GM19023 (cell line): ENCODE measurements around the gene FHIT.

Source experiments
- ATAC-seq: cut with Tn5 transposase; IDR thresholded peaks from one replicate; pipeline ENCODE4 v1.9.1; 2021; ENCODE audit warnings: mild to moderate bottlenecking, moderate library complexity; ENCODE audit not compliant: unreplicated experiment

Gene FHIT

GRCh38 chr3:60263191-60263590 is 988.1 kb downstream of the FHIT start:
- ATAC-seq = no peak

GRCh38 chr3:60262546-60262945 is 988.7 kb downstream of the FHIT start:
- no peak for ATAC-seq

DNA sequence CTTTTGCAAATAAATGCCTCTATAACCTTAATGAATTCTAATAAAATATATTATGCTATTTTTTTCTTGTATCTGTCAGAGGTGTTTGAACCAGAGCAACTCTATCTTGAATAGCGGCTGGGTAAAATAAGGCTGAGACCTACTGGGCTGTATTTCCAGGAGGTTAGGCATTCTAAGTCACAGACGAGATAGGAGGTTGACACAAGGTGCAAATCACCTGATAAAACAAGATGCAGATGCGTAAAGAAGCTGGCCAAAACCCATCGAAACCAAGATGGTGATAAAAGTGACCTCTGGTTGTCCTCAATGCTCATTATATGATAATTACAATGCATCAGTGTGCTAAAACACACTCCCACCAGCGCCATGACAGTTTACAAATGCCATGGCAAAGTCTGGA is 990.7 kb downstream of the FHIT start:
- no peak for ATAC-seq

DNA sequence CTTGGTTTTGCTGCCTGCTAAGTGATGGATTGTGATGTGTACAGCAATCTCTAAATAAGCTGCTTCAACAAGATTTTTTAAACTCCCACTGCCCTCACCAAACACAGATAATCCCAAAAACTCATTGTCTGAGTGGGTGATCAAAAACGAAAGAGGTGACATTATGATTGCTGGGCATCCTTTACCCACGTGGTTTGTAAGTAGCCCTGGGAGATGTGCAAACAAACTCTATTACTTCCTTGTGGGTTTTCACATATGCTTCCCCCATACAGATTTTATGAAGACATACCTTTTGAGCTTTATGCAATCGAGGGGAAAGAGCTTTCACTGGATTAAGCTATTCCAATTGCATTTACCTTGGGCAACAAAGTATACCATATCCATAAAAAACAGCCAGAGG is 1000.4 kb downstream of the FHIT start:
- no peak for ATAC-seq

DNA sequence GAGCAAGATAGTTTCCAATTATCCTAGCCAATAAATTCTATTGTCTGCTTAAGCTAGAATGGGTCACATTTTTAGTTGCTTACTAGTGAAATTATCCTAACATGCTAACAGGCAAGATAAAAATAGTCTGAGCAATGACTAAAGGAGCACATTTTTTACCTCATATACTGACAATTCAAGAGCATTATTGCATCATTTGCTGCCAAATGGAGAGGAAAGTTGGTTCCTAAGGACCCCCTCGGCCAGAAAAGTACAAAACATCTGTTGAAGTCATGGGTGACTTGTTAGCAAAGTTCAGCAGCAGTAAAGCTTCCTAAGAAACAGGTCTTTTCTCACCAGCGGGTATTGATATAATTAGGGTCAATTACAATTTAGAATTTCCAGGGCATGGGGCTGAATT is 1001.0 kb downstream of the FHIT start:
- no peak for ATAC-seq

DNA sequence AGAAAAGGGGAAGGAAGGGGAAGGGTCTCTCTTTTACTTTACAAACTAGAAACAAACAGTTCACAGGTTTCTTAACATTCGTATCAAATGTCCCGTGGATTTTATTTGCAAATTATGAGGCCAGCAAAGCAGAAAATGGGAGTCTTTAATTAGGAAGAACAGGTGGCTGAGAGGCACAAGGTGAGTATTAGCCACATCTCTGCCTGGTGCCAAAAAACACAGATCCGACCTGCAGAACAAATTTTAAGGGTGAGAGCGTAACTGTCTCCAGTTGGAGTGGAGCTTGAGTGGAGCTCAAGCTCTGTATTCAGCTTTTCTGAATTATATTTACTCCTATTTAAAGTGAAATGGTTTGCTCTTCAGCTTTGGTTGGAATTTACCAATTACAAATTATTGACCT is 1004.9 kb downstream of the FHIT start:
- ATAC-seq = no peak

- ATAC-seq = no peak
Measured at GRCh38 chr3:60243456-60243855, 1007.8 kb downstream of the FHIT start.

GRCh38 chr3:60240492-60240891 is 1010.8 kb downstream of the FHIT start:
- no peak for ATAC-seq

DNA sequence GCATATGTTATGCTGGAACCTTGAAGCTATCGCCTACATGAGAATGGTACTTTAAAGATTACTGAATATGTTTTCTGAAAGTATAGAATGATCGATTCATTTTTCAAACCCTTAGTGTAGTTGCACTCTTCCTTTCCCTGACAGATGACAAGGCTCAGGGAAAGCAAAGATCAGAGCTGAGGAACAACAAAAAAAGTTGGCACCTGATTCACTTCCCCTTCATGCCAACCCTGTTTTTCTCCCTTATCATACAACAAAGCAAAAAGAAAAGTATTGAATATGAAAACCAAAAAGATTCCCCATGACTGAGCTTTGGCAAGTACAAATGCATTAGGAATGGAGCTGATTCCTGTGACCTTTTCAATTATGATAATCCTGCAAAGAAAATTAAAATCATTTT is 1012.7 kb downstream of the FHIT start:
- no peak for ATAC-seq

DNA sequence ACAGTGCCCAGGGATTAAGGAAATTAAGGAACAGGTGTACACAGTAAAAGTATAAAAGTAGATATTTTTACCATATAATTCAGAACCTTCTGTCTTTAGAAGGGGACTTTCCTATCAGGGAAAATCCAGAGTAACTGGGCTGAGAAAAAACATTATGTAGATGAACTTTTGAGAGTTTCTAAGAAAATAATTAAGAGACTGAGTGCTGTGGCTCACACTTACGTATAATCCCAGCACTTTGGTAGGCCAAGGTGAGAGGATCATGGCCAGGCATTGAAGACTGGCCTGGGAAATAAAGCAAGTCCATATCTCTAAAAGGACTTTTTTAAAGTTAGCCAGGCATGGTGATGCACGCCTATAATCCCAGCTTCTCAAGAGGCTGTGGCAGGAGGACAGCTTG is 1021.8 kb downstream of the FHIT start:
- no peak for ATAC-seq

- ATAC-seq = no peak
Measured at GRCh38 chr3:60228823-60229222, 1022.4 kb downstream of the FHIT start.

GRCh38 chr3:60226912-60227311 is 1024.3 kb downstream of the FHIT start:
- no peak for ATAC-seq

GRCh38 chr3:60225848-60226247 is 1025.4 kb downstream of the FHIT start:
- no peak for ATAC-seq

DNA sequence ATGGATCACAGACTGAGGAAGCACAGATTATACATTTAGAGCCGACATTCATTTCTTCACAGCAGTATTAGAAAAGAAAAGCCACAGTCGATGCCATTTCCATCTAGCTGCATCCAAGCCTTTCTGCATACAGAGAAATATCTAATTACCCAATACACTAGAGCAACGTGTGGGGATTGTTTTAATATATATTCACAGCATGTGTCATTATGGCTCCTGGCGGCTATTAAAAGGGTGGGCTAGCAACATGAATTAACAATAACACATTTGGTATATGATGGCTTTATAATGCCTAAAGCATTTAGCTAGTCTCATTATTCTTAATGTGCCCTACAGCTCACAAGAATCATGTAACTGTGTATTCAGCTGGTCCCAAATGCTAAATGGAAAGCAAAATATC is 1030.5 kb downstream of the FHIT start:
- no peak for ATAC-seq

DNA sequence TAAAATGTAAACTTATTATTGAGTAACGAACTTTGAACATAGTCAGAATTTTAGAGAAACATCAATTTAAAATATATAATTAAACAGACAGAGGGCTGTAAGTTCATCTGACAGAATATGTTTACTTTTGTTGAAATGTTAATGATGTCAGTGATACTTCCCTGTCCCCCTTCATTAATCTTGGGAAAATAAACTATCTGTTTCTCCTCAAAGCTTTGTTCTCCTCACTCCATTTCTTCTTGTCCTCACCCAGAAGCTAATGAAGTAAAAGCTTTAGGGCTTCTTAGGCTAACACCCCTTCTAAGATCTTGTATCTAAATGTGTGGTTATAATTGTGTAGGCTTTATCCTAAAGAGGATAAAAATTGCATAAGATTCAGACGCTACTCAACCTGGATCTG is 1031.8 kb downstream of the FHIT start:
- ATAC-seq = no peak

- no peak for ATAC-seq
Measured at GRCh38 chr3:60217156-60217911, 1033.9 kb downstream of the FHIT start.

GRCh38 chr3:60216462-60217075 is 1034.7 kb downstream of the FHIT start:
- ATAC-seq = no peak

GRCh38 chr3:60215946-60216345 is 1035.3 kb downstream of the FHIT start:
- ATAC-seq = no peak

DNA sequence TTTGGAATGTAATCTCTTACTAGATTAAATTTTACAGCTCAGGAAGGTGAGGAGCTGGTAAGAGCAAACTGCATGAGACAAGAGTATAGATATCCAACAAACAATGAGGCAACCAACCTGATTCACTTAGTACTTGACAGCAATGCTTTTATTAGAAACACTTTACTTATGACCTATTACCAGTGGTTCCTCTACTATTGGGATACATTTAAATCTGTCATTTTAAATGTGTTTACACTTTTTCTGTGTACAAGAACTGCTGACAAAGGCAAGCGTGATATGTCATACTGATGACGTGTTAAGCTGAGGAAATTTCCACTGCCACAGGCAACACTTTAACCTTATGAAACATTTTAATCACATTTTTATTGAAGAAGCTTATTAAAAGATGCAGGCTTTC is 1043.3 kb downstream of the FHIT start:
- ATAC-seq = no peak

DNA sequence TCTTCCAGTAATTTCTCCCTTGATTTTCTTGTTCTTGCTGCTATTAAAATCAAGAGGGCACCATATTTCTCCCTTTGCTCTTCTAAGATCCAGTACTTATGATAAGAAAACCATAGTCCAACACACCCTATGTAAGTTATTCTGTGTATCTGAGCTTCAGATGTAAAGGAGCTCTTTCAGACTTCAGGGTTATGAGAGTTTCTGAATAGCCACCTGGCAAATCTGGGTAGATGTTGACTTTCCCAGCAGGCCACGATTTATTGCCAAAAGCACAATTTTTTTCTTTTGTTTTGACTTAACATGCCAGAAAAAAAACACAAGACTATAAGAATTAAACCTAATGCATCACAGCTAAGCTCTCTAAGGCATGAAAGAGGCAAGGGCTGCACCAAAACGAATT is 1045.0 kb downstream of the FHIT start:
- no peak for ATAC-seq

GRCh38 chr3:60202052-60202726 is 1049.1 kb downstream of the FHIT start:
- ATAC-seq = no peak

DNA sequence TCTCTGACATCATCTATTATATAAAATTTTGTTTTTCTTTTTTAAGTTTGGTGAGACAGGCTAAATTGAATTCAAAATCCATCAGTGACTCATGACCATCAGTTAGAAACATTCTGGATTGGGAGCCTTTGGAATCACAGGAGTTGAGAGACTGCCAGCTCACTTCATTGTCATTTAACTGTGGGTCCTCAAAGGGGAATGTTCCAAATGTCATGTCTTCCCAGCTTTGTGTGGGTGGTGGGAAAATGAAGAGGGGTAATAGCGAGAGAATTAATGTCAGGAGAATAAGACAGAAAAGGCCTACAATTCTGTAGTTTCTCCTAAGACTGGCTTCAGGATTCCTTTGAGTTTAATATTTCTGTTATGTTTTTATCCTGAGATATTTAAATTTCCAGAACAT is 1051.9 kb downstream of the FHIT start:
- no peak for ATAC-seq
